K562 (cell line): ENCODE measurements around the gene KIFAP3. TPM values are rescaled to one million over a fixed set of nuclear protein-coding genes. Genes with fewer than 3 reads are reported as not detected.

Experiments
- ATAC-seq: fragments of 200-7000 bp; cut with Tn5 transposase; 3 replicates; pipeline ENCODE4 v1.9.1; 2020; ENCODE audit warnings: moderate library complexity
- BruUV-seq: library from RNA; stranded (reverse); fragments of 400-500 nt; replicated peaks from 2 replicates; lab custom pipeline; 2021; lab: Mats Ljungman, UMichigan
- CTCF ChIA-PET: fragments of 300-600 bp; formaldehyde crosslinking; extraction: SDS; loops from one replicate; lab custom pipeline; 2021; ENCODE audit warnings: low intra/inter-chr PET ratio; lab: Yijun Ruan, JAX
- POLR2A ChIA-PET: fragments of 300-600, 350-650 bp; sonication (Branson Sonifier 250); formaldehyde crosslinking; extraction: SDS; loops from one replicate; lab custom pipeline; 2021; ENCODE audit warnings: antibody characterized with exemption, inconsistent platforms; lab: Yijun Ruan, JAX
- DNase-seq, 4 experiments: peaks; one replicate each; pipeline versions ENCODE4 v3.0.0 to v3.0.0-alpha.2; 2011 to 2018; ENCODE audit warnings: low spot score in 3 of 4, mixed read lengths in 3 of 4; ENCODE audit errors: extremely low read depth in 1 of 4
- FAIRE-seq: peaks from 2 replicates; lab custom pipeline; 2011; peaks lifted over from hg19 to GRCh38; lab: Jason Lieb, UNC
- H2AFZ ChIP-seq: 2 replicates; pipeline ENCODE4 v1.6.0; 2011; ENCODE audit warnings: low read depth, low read length, control low read depth, inconsistent platforms
- H3K27ac ChIP-seq: fragments of 200-600 bp; 3 replicates; pipeline ENCODE4 v1.8.0; 2011; ENCODE audit warnings: low read depth, mild to moderate bottlenecking, control low read depth, inconsistent platforms, low read length, moderate library complexity, mixed read lengths; ENCODE audit errors: extremely low read depth
- H3K27me3 ChIP-seq, 2 experiments: fragments of 300-600 bp in 1 of 2; 2 replicates in 1 of 2; 3 replicates in 1 of 2; pipeline versions ENCODE4 v1.6.0 to v1.8.0; 2011; ENCODE audit warnings: inconsistent platforms in 2 of 2, low read length in 2 of 2, mild to moderate bottlenecking in 1 of 2, mixed read lengths in 1 of 2, moderate library complexity in 1 of 2; ENCODE audit not compliant: control insufficient read depth in 2 of 2, insufficient read depth in 2 of 2
- H3K36me3 ChIP-seq: fragments of 300-600 bp; 3 replicates; pipeline ENCODE4 v1.8.0; 2011; ENCODE audit warnings: mild to moderate bottlenecking, low read length, inconsistent platforms; ENCODE audit not compliant: control insufficient read depth, insufficient read depth
- H3K4me1 ChIP-seq, 2 experiments: fragments of 200-600 bp in 1 of 2; replicated peaks in 1 of 2; 2 replicates in 1 of 2; 3 replicates in 1 of 2; pipeline versions ENCODE4 v1.5.1 to v1.8.0; 2011; ENCODE audit warnings: inconsistent platforms in 2 of 2, low read length in 2 of 2, mild to moderate bottlenecking in 1 of 2, mixed read lengths in 1 of 2, moderate library complexity in 1 of 2; ENCODE audit not compliant: control insufficient read depth in 2 of 2, insufficient read depth in 2 of 2
- H3K4me2 ChIP-seq: 2 replicates; pipeline ENCODE4 v1.6.1; 2011; ENCODE audit warnings: low read length, control low read depth, inconsistent platforms, mixed read lengths; ENCODE audit not compliant: insufficient read depth
- H3K4me3 ChIP-seq: fragments of 200-600 bp; sonication (generic), shearing (Covaris generic); 2 replicates; pipeline ENCODE4 v1.5.1; 2016; ENCODE audit warnings: control low read depth, inconsistent platforms
- H3K79me2 ChIP-seq: fragments of 200-600 bp; 3 replicates; pipeline ENCODE4 v1.8.0; 2011; ENCODE audit warnings: low read length, inconsistent platforms; ENCODE audit not compliant: control insufficient read depth, insufficient read depth
- H3K9ac ChIP-seq, 2 experiments: 2 replicates each; pipeline versions ENCODE4 v1.6.0 to v1.6.1; 2011; ENCODE audit warnings: low read depth in 2 of 2, low read length in 2 of 2, control low read depth in 1 of 2, inconsistent platforms in 1 of 2, mild to moderate bottlenecking in 1 of 2, mixed read lengths in 1 of 2; ENCODE audit not compliant: insufficient read depth in 1 of 2
- H3K9me1 ChIP-seq: one replicate; pipeline ENCODE4 v1.6.0; 2011; ENCODE audit warnings: inconsistent platforms, mild to moderate bottlenecking, low read length, moderate library complexity; ENCODE audit not compliant: control insufficient read depth, insufficient read depth
- H3K9me3 ChIP-seq: replicated peaks from 2 replicates; pipeline ENCODE4 v1.5.1; 2011; ENCODE audit warnings: low read depth, low read length, inconsistent platforms; ENCODE audit not compliant: control insufficient read depth, insufficient read depth
- H4K20me1 ChIP-seq: replicated peaks from 2 replicates; pipeline ENCODE4 v1.6.1; 2011; ENCODE audit warnings: low read length, inconsistent platforms, mixed read lengths; ENCODE audit not compliant: control insufficient read depth, insufficient read depth
- ATF2 ChIP-seq: sonication (generic); formaldehyde crosslinking; IDR thresholded peaks from 2 replicates; pipeline ENCODE4 v1.8.1; 2022; ENCODE audit warnings: missing genetic modification reagents
- E2F1 ChIP-seq: sonication (generic); formaldehyde crosslinking; IDR thresholded peaks from 2 replicates; pipeline ENCODE4 v1.8.1; 2023; ENCODE audit warnings: mild to moderate bottlenecking, missing genetic modification reagents, moderate library complexity
- HINFP ChIP-seq: fragments of 450-650 bp; conservative IDR thresholded peaks from 2 replicates; pipeline ENCODE4 v1.6.1; 2016; ENCODE audit warnings: missing genetic modification characterization, low read depth, mild to moderate bottlenecking, control low read depth, missing compliant biosample characterization
- HMG20A ChIP-seq: fragments of 450-650 bp; formaldehyde crosslinking; conservative IDR thresholded peaks from 2 replicates; pipeline ENCODE4 v1.4.0; 2020; ENCODE audit warnings: mild to moderate bottlenecking, mixed read lengths
- JUND ChIP-seq, 2 experiments: IDR thresholded peaks; 2 replicates in 1 of 2; 3 replicates in 1 of 2; pipeline ENCODE4 v1.6.1; 2011; ENCODE audit warnings: borderline replicate concordance in 2 of 2, low read depth in 2 of 2, low read length in 2 of 2, improper control_type of control experiment in 1 of 2, missing biosample characterization in 1 of 2, missing genetic modification characterization in 1 of 2, missing genetic modification reagents in 1 of 2
- MLLT1 ChIP-seq, 2 experiments: fragments of 450-650 bp; IDR thresholded peaks; 2 replicates each; pipeline ENCODE4 v1.6.1; 2016
- NR2C2 ChIP-seq, 2 experiments: fragments of 200-800 bp in 1 of 2; sonication (Bioruptor generic) in 1 of 2; sonication (generic) in 1 of 2; formaldehyde crosslinking in 1 of 2; IDR thresholded peaks; 2 replicates each; pipeline versions ENCODE4 v1.6.1 to v1.8.0; 2016 to 2022; ENCODE audit warnings: mild to moderate bottlenecking in 1 of 2, missing compliant biosample characterization in 1 of 2, missing genetic modification characterization in 1 of 2, missing genetic modification reagents in 1 of 2
- POLR2G ChIP-seq: fragments of 200-400 bp; formaldehyde crosslinking; IDR thresholded peaks from 2 replicates; pipeline ENCODE4 v1.6.1; 2017; ENCODE audit warnings: low read depth, mild to moderate bottlenecking, antibody characterized with exemption, low read length, moderate library complexity
- POLR3A ChIP-seq: IDR thresholded peaks from 2 replicates; pipeline ENCODE4 v1.6.1; 2011; ENCODE audit warnings: borderline replicate concordance, mild to moderate bottlenecking, moderate library complexity; ENCODE audit not compliant: insufficient read length, insufficient read depth; ENCODE audit errors: extremely low read depth
- USF2 ChIP-seq: sonication (generic); formaldehyde crosslinking; IDR thresholded peaks from 2 replicates; pipeline ENCODE4 v1.5.0; 2020; ENCODE audit warnings: missing genetic modification reagents
- ZFP36 ChIP-seq: fragments of 150-350 bp; IDR thresholded peaks from 2 replicates; pipeline ENCODE4 v1.6.1; 2018; ENCODE audit warnings: low read length, low read depth; ENCODE audit not compliant: partially characterized antibody
- ZNF143 ChIP-seq: sonication (generic); formaldehyde crosslinking; IDR thresholded peaks from 2 replicates; pipeline ENCODE4 v1.9.0; 2022; ENCODE audit warnings: mild to moderate bottlenecking, missing genetic modification reagents
- ZNF24 ChIP-seq: fragments of 450-650 bp; IDR thresholded peaks from 2 replicates; pipeline ENCODE4 v1.6.1; 2016
- ZNF668 ChIP-seq: fragments of 250-450 bp; sonication (Bioruptor Pico); IDR thresholded peaks from 2 replicates; pipeline ENCODE4 v1.8.0; 2022; ENCODE audit warnings: mild to moderate bottlenecking, inconsistent platforms
- ZSCAN29 ChIP-seq: fragments of 450-650 bp; IDR thresholded peaks from 2 replicates; pipeline ENCODE4 v1.6.1; 2017
- WGBS: fragments of 100-300 bp; shearing (Covaris generic); methylation state at CpG from one replicate; pipeline ENCODE4 v1.1.6; 2016; ENCODE audit warnings: low coverage, mixed read lengths; ENCODE audit not compliant: insufficient coverage; ENCODE audit errors: missing lambda C conversion rate; 5-methylcytosine and 5-hydroxymethylcytosine counted together
- in situ Hi-C: fragments of 300-500 bp; cut with MboI; formaldehyde crosslinking; loops from 4 replicates; pipeline ENCODE4 v1.15.0; 2018; ENCODE audit warnings: inconsistent platforms, mixed read lengths
- intact Hi-C: fragments of 100-400 bp; cut with micrococcal nuclease; formaldehyde crosslinking; loops from 2 replicates; pipeline ENCODE4 v1.14.2; 2022
- polyA plus RNA-seq, 8 experiments: library from polyadenylated mRNA; depleted of rRNA in 4 of 8; stranded (reverse) in 5 of 8; unstranded in 3 of 8; fragments of >200 nt; fragmentation: Nextera tagmentation in 2 of 8; fragmentation: Illumina TruSeq in 1 of 8; extraction: Ambion mirVana in 2 of 8; extraction: Trizol in 1 of 8; gene quantifications; 2 replicates each; pipeline versions ENCODE4 v1.2.1 to v1.2.3, GENCODE V29; 2011 to 2014; ENCODE audit warnings: inconsistent platforms in 1 of 8, missing spikeins in 1 of 8
- total RNA-seq, 7 experiments: library from RNA; depleted of rRNA in 6 of 7; stranded (reverse); fragments of >200 nt in 6 of 7; fragmentation: Illumina TruSeq in 2 of 7; extraction: Trizol in 2 of 7; gene quantifications; 2 replicates each; pipeline versions ENCODE4 v1.2.1 to v1.2.3, GENCODE V29; 2011 to 2021; ENCODE audit warnings: low replicate concordance in 1 of 7

The KIFAP3 gene
- total and polyA plus RNA-seq, 9 of the 15 experiments (the other 6 are each of a cell fraction or from before 2014, with no cell fraction given), result 8.8 to 17.5 (median 11.8) TPM

GRCh38 chr1:169873582-169874199 lies 200.8 kb downstream of the KIFAP3 start:
- Histone ChIP-seq H3K9me3 (peaks cover 7% of the 10 kb centered on the region; the same call in 1 of the 2 replicates), H2AFZ (no peak overlapping the region), H3K27ac (no peak overlapping the region), H3K4me3 (no peak overlapping the region), H3K9me1 (no peaks in the 10 kb centered on the region), H3K36me3 (peaks cover 78% of the 10 kb centered on the region), H3K4me1 (no peaks in the 10 kb centered on the region), H3K4me2 (no peak overlapping the region), H4K20me1 (no peaks in the 10 kb centered on the region), H3K27me3 (no peaks in the 10 kb centered on the region), H3K79me2 (no peaks in the 10 kb centered on the region), H3K9ac (no peak overlapping the region)
- DNase-seq, result no peak
- no TSS peak for BruUV-seq
- intact Hi-C loops, result no loop called here
- 73% methylated on average over 3 of the region's 3 CpGs for WGBS
- ATAC-seq, result no peak
- POLR2A ChIA-PET, result no interaction called here
- in situ Hi-C loops, result no loop called here
- CTCF ChIA-PET, result no interaction called here
- no peak for FAIRE-seq
- no peak for TF ChIP-seq ATF2 (CRISPR knock-in tag)
- no peak for TF ChIP-seq USF2 (CRISPR knock-in tag)
- no peak for TF ChIP-seq JUND (IDR thresholded peaks at IDR 0.05; ENCODE audit: borderline replicate concordance, low read depth, low read length)
- no peak for TF ChIP-seq JUND (tag; IDR thresholded peaks at IDR 0.05; ENCODE audit: borderline replicate concordance, low read depth, low read length)
- no peak for TF ChIP-seq ZFP36
- no peak for TF ChIP-seq ZNF143 (CRISPR knock-in tag)
- TF ChIP-seq POLR2G, result no peak
- no peak for TF ChIP-seq POLR3A
- TF ChIP-seq ZNF24, result no peak
- TF ChIP-seq E2F1, result no peak
- TF ChIP-seq ZNF668 (CRISPR knock-in tag), result no peak
- no peak for TF ChIP-seq HINFP (tag)
- TF ChIP-seq ZSCAN29, result no peak
- TF ChIP-seq NR2C2 (CRISPR knock-in tag; IDR thresholded peaks at IDR 0.05), result no peak
- no peak for TF ChIP-seq NR2C2 (tag; IDR thresholded peaks at IDR 0.05)
- TF ChIP-seq HMG20A (CRISPR knock-in tag), result no peak
- no peak for TF ChIP-seq MLLT1 (IDR thresholded peaks at IDR 0.05)
